ENCODE measurements around the gene AGAP1.

GRCh38 chr2:235850289-235850688, 356.4 kb downstream of the AGAP1 start:
- TF ChIP-seq CTCF (IDR thresholded peaks at IDR 0.05) (no peak), POLR2A (IDR thresholded peaks at IDR 0.05) (no peak)

All from vagina (tissue), 2 donors.